ENCODE data around the gene CCNJ.

The CCNJ gene

DNA sequence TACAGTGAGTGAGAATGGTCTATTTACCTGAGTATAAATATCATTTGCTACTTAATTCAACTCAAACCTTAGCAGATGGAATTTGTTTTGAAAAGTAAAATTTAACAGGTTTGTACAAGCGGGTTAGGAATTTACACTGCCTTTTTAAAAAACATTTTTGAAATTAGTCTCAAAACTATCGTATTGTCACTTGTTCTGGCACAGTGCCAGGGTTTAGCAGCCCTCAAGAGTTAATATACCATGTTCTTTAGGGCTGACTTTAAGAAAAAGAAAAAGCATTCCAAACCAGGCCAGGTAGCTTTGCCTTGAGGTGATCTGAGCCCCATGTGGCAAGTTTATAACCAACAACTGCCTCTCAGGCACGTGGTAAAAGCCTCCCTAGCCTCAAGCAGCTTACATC is 17.8 kb downstream of the CCNJ start:
- no peak for DNase-seq

DNA sequence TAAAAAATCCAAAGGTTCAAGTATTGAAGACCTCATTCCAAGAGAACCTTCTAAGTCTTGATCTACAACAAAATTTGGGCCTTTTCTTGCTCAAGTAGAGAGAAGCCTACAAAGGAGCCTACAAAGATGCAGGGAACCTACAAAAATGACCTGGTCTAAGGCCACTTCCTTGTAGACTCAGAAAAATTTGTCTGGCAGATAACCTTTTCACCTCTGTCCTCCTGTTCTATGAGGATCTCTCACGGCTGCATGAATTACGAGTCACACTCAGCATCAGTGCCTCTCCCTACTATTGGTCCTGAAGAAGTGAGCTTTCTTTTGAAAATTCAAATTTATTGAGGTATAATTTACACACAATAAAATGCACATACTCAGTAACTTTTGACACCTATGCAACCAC is 29.3 kb downstream of the CCNJ start:
- no peak for DNase-seq

DNA sequence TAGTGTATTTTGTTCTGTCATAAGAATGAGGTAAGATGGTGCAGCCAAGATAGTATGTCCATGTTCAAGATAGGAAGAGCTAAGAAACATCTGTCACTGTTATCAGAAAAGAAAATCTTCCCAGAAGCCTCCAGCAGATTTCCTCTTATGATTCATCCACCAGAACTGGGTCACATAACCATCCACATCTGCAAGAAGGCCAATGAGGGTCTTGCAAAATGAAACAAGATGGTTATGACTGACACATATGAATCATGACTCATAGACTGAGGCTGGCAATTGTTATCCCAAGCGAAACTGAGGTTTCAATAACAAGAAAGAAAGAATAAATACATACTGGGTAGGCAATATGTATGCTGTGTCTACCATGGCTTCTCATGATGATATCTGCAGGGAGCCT is 30.3 kb downstream of the CCNJ start:
- DNase-seq: peak; percentile 77

DNA sequence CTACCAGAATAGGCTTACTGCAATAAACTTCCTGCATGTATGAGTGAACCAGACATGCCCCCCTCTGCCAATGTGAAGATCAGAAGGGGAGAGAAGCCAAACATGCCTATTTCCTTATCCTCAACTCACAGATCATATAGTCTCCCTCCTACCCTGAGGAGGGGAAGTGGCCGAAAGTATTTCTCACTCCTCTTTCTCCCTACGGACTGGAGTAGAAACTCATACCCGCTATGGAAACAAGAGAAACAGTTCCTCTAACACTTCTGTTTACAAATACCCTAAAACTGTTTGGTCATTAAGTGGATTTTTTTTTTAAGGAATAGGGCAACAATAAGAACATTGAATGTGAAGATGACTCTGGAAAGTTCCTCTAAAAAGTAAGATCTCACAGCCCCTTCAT is 31.4 kb downstream of the CCNJ start:
- no peak for DNase-seq

DNA sequence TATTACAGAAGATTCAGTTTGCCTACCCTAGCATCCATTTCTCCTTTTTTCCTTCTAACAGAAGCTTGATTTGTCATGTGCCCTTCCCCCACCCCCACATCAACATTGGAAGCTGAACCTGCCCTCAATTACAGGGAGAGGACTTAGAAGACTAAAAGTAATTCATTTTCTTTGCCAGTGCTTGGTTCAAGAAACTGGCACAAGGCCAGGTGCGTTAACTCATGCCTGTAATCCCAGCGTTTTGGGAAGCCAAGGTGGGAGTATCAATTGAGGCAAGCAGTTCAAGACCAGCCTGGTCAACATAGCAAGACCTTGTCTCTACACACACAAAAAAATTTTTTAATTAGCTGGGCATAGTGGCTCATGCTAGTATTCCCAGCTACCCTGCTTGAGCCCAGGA is 32.6 kb downstream of the CCNJ start:
- no peak for DNase-seq

DNA sequence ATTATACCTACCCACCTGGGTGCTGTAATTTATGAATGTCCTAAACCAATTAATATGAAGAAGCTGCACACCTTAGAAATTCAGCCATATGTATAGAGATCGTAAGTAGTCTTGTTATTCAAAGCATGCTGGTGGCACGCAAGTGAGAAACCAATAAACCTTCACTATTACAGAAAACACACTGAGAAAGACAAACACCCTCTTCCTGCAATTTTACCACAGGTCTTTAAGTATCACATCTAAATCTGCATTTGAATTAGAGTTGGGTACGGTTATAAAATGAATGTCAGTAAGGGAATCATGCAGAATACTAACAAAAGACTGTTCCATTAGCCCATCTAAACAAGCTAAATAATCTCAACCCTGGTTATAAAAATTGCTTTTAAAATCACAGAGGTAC is 33.8 kb downstream of the CCNJ start:
- DNase-seq: no peak

DNA sequence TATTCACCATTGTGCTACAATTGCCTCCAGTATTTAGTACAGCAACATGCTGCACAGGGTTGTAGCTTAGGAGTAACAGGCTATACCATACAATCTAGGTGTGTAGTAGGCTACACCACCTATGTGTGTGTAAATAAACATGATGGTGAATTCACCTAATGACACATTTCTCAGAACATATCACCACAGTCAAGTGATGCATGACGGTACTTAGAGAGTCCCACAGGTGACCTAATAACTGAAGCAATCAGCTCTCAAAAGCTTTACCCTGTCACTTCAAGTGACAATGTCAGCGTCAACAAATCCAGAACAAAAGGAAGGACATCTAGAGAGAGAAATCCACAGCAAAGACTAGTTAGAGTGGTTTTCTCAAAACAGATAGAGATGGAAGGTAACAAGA is 38.8 kb downstream of the CCNJ start:
- no peak for DNase-seq

DNA sequence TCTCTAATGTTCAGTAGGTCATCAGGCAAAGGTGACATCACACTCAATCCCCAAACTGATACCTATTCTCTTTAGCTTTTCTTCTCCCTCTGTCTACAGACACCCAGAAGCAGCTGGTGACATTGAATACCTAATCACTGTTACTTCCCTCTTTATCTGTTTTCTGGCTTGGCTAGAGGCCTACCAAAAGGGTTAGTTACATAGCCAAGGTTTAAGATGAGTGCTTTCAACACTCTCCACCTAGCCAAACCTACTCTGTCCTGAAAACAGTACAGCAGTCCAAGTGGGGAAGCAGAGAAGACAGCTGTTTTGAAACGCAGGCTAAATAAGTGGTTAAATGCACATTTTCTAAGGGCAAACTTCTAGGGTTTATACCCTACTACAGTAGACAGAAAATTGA is 39.4 kb downstream of the CCNJ start:
- DNase-seq: no peak

DNA sequence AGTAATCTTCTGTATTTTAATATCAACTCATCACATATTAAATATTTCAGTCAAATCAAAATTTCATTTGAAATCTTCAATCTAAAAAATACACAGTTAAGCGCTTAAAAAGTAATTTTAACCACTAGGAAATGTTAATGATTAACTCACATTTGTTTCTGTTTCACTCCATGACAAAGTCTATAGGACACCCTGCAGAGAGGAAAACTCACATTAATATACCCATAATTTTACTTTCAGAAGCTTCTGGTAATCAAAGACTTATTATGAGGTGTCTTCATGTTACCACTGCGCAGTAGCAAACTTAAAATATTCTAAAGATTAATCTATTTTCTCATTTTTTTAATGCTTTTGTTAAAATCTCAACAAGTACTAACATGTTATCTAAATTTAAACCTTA is 45.7 kb downstream of the CCNJ start:
- DNase-seq: no peak

DNA sequence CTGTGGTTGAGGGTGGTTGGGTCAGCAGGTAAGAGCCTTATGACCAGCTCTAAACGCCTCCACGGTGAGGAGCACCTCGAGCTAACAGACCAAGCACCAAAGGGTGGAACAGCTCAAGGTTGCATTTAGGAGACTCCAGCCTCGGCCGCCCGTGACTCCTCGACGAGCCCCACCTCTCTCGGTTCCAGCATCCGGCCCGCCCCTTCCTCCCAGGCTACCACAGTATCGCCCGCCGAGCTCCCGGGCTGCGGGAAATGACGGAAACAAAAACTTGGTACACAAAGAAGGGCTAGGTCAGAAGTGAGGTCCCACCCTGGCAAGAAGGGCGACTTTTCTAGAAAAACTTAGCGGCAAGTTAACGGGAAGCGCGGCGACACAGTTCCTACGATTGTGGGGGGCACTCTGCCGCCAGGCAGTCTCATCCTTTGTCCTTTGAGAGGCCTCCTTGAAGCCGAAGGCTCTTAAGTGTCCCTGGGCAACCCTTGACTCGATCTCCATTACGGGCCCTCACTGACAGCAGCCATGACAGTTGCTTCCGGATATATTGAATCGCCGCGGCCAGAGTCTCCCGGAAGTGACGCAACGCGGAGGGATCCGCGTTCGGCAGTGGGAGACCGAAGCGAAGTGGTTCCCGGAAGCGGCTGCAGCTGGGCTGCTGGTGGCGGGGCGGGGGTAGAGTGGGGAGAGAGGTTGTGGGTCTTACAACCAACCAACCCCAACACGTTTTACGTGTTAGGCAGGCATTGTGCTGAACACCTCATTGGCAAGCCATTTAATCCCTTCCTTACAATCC is 46.5 kb downstream of the CCNJ start:
- DNase-seq: peak; percentile 98

DNA sequence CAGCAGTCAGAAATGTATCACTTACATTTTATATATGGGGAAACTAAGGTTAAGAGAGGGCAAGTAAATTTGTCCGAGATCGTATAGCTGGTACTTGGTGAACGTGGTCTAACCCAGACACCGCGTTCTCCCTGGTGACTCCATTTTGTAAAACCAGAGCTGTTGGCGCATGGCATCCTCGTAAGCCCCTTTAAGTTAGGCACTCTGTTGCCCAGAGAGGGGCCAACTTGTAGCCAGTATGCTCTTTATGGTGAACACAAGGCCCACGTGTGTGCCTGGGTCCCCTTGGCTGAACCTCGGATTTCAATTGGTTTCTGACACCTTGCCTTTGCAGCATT is 47.0 kb downstream of the CCNJ start:
- DNase-seq: no peak

DNA sequence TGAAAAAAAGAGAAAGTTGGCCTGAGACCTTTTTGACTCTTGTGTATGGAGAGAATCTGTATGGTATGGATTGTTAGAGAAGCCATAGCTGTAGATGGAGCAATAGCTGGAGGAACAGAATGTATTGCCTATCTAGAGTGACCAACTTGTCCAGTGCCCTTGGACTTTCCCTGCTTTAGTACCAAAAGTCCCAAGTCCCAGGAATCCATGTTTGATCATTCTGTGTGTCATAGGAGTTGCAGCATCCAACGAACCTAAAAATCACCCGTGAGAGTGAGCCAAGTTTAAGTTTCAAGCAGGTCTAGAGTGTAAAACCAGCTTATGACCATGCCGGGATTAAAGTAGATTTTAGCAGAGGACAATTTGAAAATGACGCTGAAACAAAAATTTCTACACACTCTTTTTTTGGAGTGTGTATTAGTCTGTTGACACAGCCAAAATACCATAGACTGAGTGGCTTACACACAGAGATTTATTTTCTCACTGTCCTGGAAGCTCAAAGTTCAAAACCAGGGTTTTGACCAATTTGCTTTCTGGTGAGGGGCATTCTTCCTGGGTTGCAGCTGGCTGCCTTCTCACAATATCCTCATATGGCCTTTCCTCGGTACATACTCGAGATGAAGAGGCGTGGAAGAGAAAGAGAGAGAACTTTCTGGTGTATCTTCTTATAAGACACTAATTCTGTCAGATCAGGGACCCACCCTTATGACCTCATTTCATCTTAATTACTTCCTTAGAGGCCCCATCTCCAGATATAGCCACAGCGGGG is 49.8 kb downstream of the CCNJ start:
- DNase-seq: no peak

DNA sequence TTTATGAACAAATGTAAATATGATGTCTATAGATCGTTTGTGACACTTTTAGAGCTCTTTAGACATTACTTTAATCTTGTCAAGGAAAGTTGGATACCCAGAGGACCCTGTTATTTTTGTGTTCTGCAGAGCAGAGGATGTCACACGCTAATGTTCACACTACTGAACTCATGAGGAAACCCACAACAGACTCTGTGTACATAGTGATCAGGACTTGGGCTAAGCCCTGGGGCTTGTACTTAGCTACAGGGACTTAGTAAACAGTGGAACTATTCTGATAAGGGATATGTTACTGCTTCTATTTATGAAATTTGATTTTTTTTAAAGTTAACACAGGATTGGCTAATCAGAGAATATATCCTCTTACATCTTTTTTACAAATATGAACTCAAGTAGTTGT is 50.6 kb downstream of the CCNJ start:
- no peak for DNase-seq

DNA sequence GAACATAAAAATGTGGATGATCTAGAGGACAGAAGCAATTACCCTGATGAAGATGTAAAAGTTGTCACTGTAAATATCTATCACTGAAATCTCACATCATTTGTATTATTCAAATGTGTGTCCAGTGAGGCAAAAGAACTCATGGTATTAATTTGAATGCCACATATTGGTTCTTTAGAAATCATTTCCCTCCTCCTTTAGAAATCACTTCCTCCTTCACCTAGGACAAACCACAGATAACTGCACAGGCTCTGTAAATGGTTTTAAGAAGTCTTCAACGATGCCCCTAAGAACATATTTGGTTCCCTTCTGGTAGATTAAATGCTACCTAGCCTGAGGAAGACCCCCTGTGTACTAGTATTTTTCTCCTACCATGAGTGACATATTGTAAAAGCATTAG is 53.6 kb downstream of the CCNJ start:
- no peak for DNase-seq

DNA sequence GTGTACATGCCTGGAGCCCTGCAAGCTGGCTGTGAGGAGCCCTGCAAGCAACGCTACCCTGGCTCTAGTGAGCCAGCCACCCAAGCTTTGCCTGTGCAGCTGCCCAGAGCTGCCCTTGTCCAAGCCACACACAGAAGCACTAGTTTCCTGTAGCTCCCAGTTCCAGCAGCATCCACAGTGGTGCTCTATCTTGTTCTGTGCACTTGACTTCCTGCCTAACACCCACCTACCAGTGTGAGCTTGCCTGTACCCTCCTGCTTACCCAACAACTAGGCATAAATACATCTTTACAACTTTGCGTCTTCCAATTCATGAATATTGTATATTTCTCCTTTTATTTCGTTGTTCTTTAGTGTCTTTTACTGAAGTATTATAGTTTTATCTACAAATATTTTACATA is 54.5 kb downstream of the CCNJ start:
- DNase-seq: no peak

DNA sequence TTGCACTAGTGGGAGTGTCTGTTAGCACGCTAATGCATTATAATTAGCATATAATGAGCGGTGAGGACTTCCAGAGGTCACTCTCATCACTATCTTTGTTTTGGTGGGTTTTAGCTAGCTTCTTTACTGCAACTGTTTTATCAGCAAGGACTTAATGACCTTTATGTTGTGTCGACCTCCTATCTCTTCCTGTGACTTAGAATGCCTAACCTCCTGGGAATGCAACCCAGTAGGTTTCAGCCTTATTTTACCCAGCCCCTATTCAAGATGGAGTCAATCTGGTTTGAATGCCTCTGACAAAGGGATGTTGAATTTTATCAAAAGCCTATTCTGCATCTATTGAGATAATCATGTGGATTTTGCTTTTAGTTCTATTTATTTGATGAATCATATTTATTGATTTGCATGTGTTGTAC is 64.2 kb downstream of the CCNJ start:
- no peak for DNase-seq
